ENCODE results near the gene SPHK2. TPM values are rescaled to one million over a fixed set of nuclear protein-coding genes. Genes with fewer than 3 reads are reported as not detected.

The SPHK2 gene
- total and polyA plus RNA-seq, 3 donors from 2014 or later = 31.2 to 47.6 (median 43.1) TPM

- intact Hi-C loops (cut with DNase I; ENCODE audit: low total_unique reads) = no loop called here
- H3K9me3 ChIP-seq = no peaks in the 10 kb centered on the region
- H3K36me3 ChIP-seq (ENCODE audit: low read depth, missing control alignments) = no peaks in the 10 kb centered on the region
- H3K4me3 ChIP-seq = no peak overlapping the region
- no peaks in the 10 kb centered on the region for H3K27me3 ChIP-seq
- no peak for TF ChIP-seq CTCF (IDR thresholded peaks at IDR 0.05)
- no peak for TF ChIP-seq POLR2A (IDR thresholded peaks at IDR 0.05)
- peaks cover 23% of the 10 kb centered on the region for H3K4me1 ChIP-seq
- peak overlapping the region in 1 of 2 donors; percentile 54 for H3K27ac ChIP-seq
- WGBS, 2 donors = 67 to 70% methylated on average over 12 of the region's 12 CpGs
- no peak for DNase-seq
Measured at GRCh38 chr19:48616491-48617056, 2.7 kb upstream of the SPHK2 start.

GRCh38 chr19:48617146-48617937 is 2.0 kb upstream of the SPHK2 start:
- peaks cover 23% of the 10 kb centered on the region for H3K4me1 ChIP-seq
- H3K27ac ChIP-seq = peak overlapping the region; percentile 53 to 54
- H3K4me3 ChIP-seq = peak overlapping the region; percentile 82 to 83
- WGBS, 2 donors = 39 to 68% methylated on average over 13 to 18 of the region's 18 CpGs
- TF ChIP-seq CTCF (IDR thresholded peaks at IDR 0.05) (no peak), POLR2A (IDR thresholded peaks at IDR 0.05) (no peak)
- intact Hi-C loops (cut with DNase I; ENCODE audit: low total_unique reads) = no loop called here
- no peaks in the 10 kb centered on the region for H3K36me3 ChIP-seq (ENCODE audit: low read depth, missing control alignments)
- DNase-seq = no peak
- H3K27me3 ChIP-seq = no peaks in the 10 kb centered on the region
- H3K9me3 ChIP-seq = no peaks in the 10 kb centered on the region

DNA sequence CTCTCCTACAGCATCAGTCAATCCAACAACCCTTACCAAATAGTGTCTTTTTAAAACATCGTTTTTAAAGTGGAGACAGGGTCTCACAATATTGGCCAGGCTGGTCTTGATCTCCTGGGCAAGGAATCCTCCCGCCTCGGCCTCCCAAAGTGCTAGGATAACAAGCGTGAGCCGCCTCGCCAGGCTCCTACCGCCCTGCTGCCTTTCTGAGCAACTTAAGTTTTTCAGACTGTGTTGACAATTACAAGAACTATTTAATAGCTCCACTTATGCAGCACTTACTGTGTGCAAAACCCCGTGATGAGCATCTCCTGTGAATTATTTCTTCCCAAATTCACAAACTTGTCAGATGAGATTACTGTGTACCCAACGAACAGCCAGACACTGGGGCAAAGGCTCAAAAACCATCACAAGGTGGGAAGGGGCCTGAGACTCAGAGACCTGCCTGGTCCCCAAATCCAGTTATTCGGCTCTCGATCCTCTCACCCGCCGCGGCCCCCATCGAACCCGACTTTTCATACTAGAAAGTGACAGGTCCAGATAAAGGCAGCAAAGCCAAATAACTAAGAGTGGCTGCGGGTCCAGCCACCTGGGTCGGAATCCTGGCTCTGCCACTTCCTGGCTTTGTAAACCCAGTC is 909 bp upstream of the SPHK2 start:
- no peak for DNase-seq
- TF ChIP-seq CTCF (IDR thresholded peaks at IDR 0.05) (no peak), POLR2A (IDR thresholded peaks at IDR 0.05) (no peak)
- intact Hi-C loops (cut with DNase I; ENCODE audit: low total_unique reads) = no loop called here
- Histone ChIP-seq H3K4me1 (peaks cover 27% of the 10 kb centered on the region), H3K36me3 (ENCODE audit: low read depth, missing control alignments) (no peaks in the 10 kb centered on the region), H3K27ac (peak overlapping the region; percentile 53 to 91), H3K4me3 (peak overlapping the region; percentile 82 to 83), H3K27me3 (no peaks in the 10 kb centered on the region), H3K9me3 (no peaks in the 10 kb centered on the region)
- 0 to 1% methylated on average over 18 of the region's 18 CpGs for WGBS, 2 donors

DNA sequence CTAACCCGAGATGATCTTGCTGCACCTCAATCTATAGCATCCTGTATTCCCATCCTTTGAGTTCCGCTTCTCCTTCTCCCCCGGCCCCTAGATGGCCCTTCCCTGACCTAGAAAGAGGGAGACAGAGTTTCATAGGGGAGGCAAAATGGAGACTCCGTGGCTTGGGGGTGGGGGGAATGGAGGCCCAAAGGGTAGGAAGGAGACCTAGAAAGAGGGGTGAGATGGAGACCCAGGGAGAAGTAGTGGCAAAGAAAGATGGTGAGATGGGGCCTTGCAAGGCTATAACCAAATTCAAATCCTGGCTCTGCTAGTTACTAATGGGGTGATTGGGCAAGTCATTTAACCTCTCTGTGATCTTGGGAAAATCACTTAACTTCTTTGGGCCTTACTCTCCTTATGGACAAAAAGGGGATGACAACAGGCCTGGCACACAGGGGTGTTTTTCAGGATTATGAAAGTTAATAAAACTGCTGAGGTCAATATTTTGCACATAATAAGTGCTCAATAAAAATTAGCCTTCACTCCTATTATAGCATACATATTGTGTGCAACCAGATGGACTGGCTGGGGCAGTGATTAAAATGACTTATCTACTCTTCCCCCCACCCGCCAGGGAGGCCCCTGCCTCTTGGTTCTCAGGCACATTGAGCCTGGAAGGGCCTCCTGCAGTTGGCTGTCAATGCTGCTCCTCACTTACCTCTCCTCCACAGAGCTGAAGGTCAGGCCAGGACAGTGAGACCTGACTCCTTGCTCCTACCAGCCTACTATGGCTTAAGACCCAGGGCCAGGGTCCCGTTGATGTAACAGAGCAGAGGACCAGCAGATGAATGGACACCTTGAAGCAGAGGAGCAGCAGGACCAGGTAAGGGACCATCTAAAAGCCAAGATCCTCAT is 633 bp downstream of the SPHK2 start:
- WGBS, 2 donors = 23 to 26% methylated on average over 6 of the region's 6 CpGs
- Histone ChIP-seq H3K36me3 (ENCODE audit: low read depth, missing control alignments) (no peaks in the 10 kb centered on the region), H3K27me3 (no peaks in the 10 kb centered on the region), H3K9me3 (no peaks in the 10 kb centered on the region), H3K4me1 (peaks cover 36% of the 10 kb centered on the region), H3K4me3 (peak overlapping the region; percentile 36 to 82), H3K27ac (peak overlapping the region; percentile 75 to 91)
- no peak for DNase-seq
- TF ChIP-seq CTCF (IDR thresholded peaks at IDR 0.05) (no peak), POLR2A (IDR thresholded peaks at IDR 0.05) (no peak)
- intact Hi-C loops (cut with DNase I; ENCODE audit: low total_unique reads) = no loop called here
